Coronary artery (tissue), 2 donors: ENCODE measurements around the gene LPP.
"Not testable (repeated sequence)": the region's sequence is repeated elsewhere in the genome, so short reads cannot be mapped to it uniquely, and the experiment has no call there.

Experiments
- DNase-seq: peaks from one replicate; pipeline ENCODE4 v3.0.0-alpha.2; 2017; ENCODE audit warnings: low spot score
- H3K27ac ChIP-seq, 2 donors: fragments of 200-600 bp; sonication (generic); one replicate each; pipeline ENCODE4 v1.5.1; 2016 to 2019
- H3K4me3 ChIP-seq: fragments of 200-600 bp; sonication (generic); 2 replicates; pipeline ENCODE4 v1.5.1; 2016; ENCODE audit warnings: mild to moderate bottlenecking, moderate library complexity
- CTCF ChIP-seq: fragments of 200-600 bp; sonication (generic); IDR thresholded peaks from one replicate; pipeline ENCODE4 v1.5.1; 2019; ENCODE audit warnings: antibody characterized with exemption

LPP gene

GRCh38 chr3:188700918-188701317 lies 547.0 kb downstream of the LPP start:
- no peak for TF ChIP-seq CTCF
- DNase-seq = no peak
- Histone ChIP-seq H3K27ac (no peak overlapping the region), H3K4me3 (no peak overlapping the region)

GRCh38 chr3:188701485-188701969 lies 547.6 kb downstream of the LPP start:
- H3K27ac ChIP-seq = peak overlapping the region in 1 of 2 donors; percentile 8
- H3K4me3 ChIP-seq = no peak overlapping the region
- no peak for DNase-seq
- no peak for TF ChIP-seq CTCF

- not testable (repeated sequence) for H3K4me3 ChIP-seq, DNase-seq, H3K27ac ChIP-seq
These were observed 548.1 kb downstream of the LPP start for GRCh38 chr3:188702028-188702427.

- DNase-seq = no peak
- H3K27ac ChIP-seq = no peak overlapping the region
- no peak for TF ChIP-seq CTCF
- no peak overlapping the region for H3K4me3 ChIP-seq
These were observed 552.2 kb downstream of the LPP start for GRCh38 chr3:188706176-188706575.

- H3K4me3 ChIP-seq = no peak overlapping the region
- no peak for TF ChIP-seq CTCF
- no peak overlapping the region for H3K27ac ChIP-seq
- no peak for DNase-seq
These were observed 552.6 kb downstream of the LPP start for GRCh38 chr3:188706599-188706998.

- Histone ChIP-seq H3K27ac (peak overlapping the region in 1 of 2 donors; percentile 23), H3K4me3 (no peak overlapping the region)
- TF ChIP-seq CTCF = no peak
- DNase-seq = no peak
These were observed 553.7 kb downstream of the LPP start for GRCh38 chr3:188707381-188708288.

GRCh38 chr3:188711881-188712247 lies 557.9 kb downstream of the LPP start:
- DNase-seq = no peak
- Histone ChIP-seq H3K4me3 (no peak overlapping the region), H3K27ac (peak overlapping the region; percentile 45 to 51)
- no peak for TF ChIP-seq CTCF
